GM12892 (cell line): ENCODE results near the gene LRP8.

Experiments used
- POLR2A ChIP-seq: IDR thresholded peaks from 2 replicates; pipeline ENCODE4 v1.6.1; 2011; ENCODE audit warnings: low read depth, low read length, control low read depth
- TAF1 ChIP-seq: IDR thresholded peaks from 2 replicates; pipeline ENCODE4 v1.6.1; 2011; ENCODE audit warnings: low read depth, mild to moderate bottlenecking, control low read depth, low read length, borderline replicate concordance

GRCh38 chr1:53257454-53258081, 70.3 kb downstream of the LRP8 start:
- no peak for TF ChIP-seq TAF1
- no peak for TF ChIP-seq POLR2A
